Liver (tissue), 3 donors: Measurements from ENCODE around the gene FRS3.

Source experiments
- ATF3 ChIP-seq: IDR thresholded peaks from 2 replicates; pipeline ENCODE4 v1.6.1; 2016; ENCODE audit warnings: antibody characterized with exemption
- CTCF ChIP-seq: fragments of 150-350 bp; IDR thresholded peaks from 2 replicates; pipeline ENCODE4 v1.5.1; 2017; ENCODE audit warnings: improper control_type of control experiment, low read depth, low read length; ENCODE audit not compliant: missing input control
- EGR1 ChIP-seq, 2 donors: IDR thresholded peaks; 2 replicates each; pipeline ENCODE4 v1.6.1; 2016 to 2018; ENCODE audit warnings: antibody characterized with exemption in 2 of 2, low read depth in 2 of 2
- JUND ChIP-seq, 2 donors: IDR thresholded peaks; 2 replicates each; pipeline ENCODE4 v1.6.1; 2016; ENCODE audit warnings: antibody characterized with exemption in 2 of 2
- MAX ChIP-seq: IDR thresholded peaks from 2 replicates; pipeline ENCODE4 v1.6.1; 2016; ENCODE audit warnings: antibody characterized with exemption
- RAD21 ChIP-seq, 2 donors: IDR thresholded peaks; 2 replicates each; pipeline ENCODE4 v1.6.1; 2016; ENCODE audit warnings: antibody characterized with exemption in 2 of 2, mild to moderate bottlenecking in 2 of 2
- REST ChIP-seq: IDR thresholded peaks from 2 replicates; pipeline ENCODE4 v1.6.1; 2016; ENCODE audit warnings: antibody characterized with exemption, mild to moderate bottlenecking
- RXRA ChIP-seq, 2 donors: IDR thresholded peaks; 2 replicates each; pipeline ENCODE4 v1.6.1; 2017 to 2018; ENCODE audit warnings: antibody characterized with exemption in 2 of 2, mild to moderate bottlenecking in 1 of 2
- TAF1 ChIP-seq: conservative IDR thresholded peaks from 2 replicates; pipeline ENCODE4 v1.6.1; 2016; ENCODE audit warnings: antibody characterized with exemption, mild to moderate bottlenecking
- YY1 ChIP-seq: IDR thresholded peaks from 2 replicates; pipeline ENCODE4 v1.6.1; 2016; ENCODE audit warnings: antibody characterized with exemption, mild to moderate bottlenecking
- ZBTB33 ChIP-seq: IDR thresholded peaks from 2 replicates; pipeline ENCODE4 v1.6.1; 2016; ENCODE audit warnings: antibody characterized with exemption
- donor health status: healthy.
- donor health status: healthy.

- TF ChIP-seq CTCF (no peak), ZBTB33 (no peak), REST (no peak), MAX (no peak), EGR1 (IDR thresholded peaks at IDR 0.05; ENCODE audit: low read depth in 2 of 2) (no peak), YY1 (no peak), ATF3 (no peak), RXRA (IDR thresholded peaks at IDR 0.05) (no peak), JUND (IDR thresholded peaks at IDR 0.05) (no peak), RAD21 (IDR thresholded peaks at IDR 0.05) (no peak), TAF1 (no peak)
Measured at GRCh38 chr6:41756354-41756753, 23.3 kb downstream of the FRS3 start.
